ENCODE data around the gene CRY2. TPM values are rescaled to one million over a fixed set of nuclear protein-coding genes. Genes with fewer than 3 reads are reported as not detected.

CRY2 gene
- total and polyA plus RNA-seq, 2 of the 13 experiments (the other 11 are each of a cell fraction or from before 2014, with no cell fraction given): 10.1 to 12.2 TPM

GRCh38 chr11:45802531-45803317, 44.6 kb upstream of the CRY2 start:
- Histone ChIP-seq H3K36me3 (replicated peaks in 1 of 2; ENCODE audit: control insufficient read depth in 1 of 2, insufficient read depth in 2 of 2, low read length in 2 of 2) (no peaks in the 10 kb centered on the region), H3K27ac (ENCODE audit: extremely low read length, insufficient read depth, low read length) (no peak overlapping the region), H3K79me2 (ENCODE audit: insufficient read depth, low read length) (peaks cover 11% of the 10 kb centered on the region), H4K20me1 (ENCODE audit: insufficient read depth, low read length) (no peaks in the 10 kb centered on the region; the same call in 1 of the 2 replicates), H2AFZ (ENCODE audit: low read length) (no peak overlapping the region), H3K4me3 (replicated peaks in 1 of 3; ENCODE audit: insufficient read depth in 1 of 3, low read depth in 2 of 3, low read length in 3 of 3) (no peak overlapping the region), H3K9me3 (ENCODE audit: low read length) (no peaks in the 10 kb centered on the region), H3K4me2 (ENCODE audit: low read depth, low read length) (no peak overlapping the region), H3K9ac (ENCODE audit: insufficient read depth, low read depth, low read length) (no peak overlapping the region), H3K4me1 (ENCODE audit: insufficient read depth, low read length) (peaks cover 39% of the 10 kb centered on the region), H3K27me3 (ENCODE audit: control insufficient read depth in 1 of 2, insufficient read depth in 2 of 2, low read length in 2 of 2) (peaks cover 0 to 18% of the 10 kb centered on the region in 2 experiments; a peak in 1 of 5 replicates)
- ATAC-seq (no peak), DNase-seq (ENCODE audit: low spot score) (no peak), FAIRE-seq (no peak)
- no TSS peak for BruUV-seq (replicated peaks)
- CTCF ChIA-PET (ENCODE audit: low intra/inter-chr PET ratio, low total read pairs): no interaction called here
- WGBS (ENCODE audit: low lambda C conversion rate): 31% methylated on average over 10 of the region's 10 CpGs
- POLR2A ChIA-PET: no interaction called here
- in situ Hi-C loops (cut with HindIII; ENCODE audit: extremely low pct_ligation_motif_present, low pct_unique_long_range_greater_than_20kb): no loop called here
- TF ChIP-seq ZFAT (CRISPR knock-in tag; conservative IDR thresholded peaks at IDR 0.05) (no peak), SAFB2 (CRISPR knock-in tag; IDR thresholded peaks at IDR 0.05; ENCODE audit: borderline replicate concordance, low read depth) (no peak), ZFP62 (CRISPR knock-in tag; IDR thresholded peaks at IDR 0.05) (no peak), TGIF2 (CRISPR knock-in tag; IDR thresholded peaks at IDR 0.05) (no peak), ZNF879 (CRISPR knock-in tag; IDR thresholded peaks at IDR 0.05) (no peak), LBX2 (CRISPR knock-in tag; IDR thresholded peaks at IDR 0.05; ENCODE audit: borderline replicate concordance) (no peak), ATAD3A (CRISPR knock-in tag; IDR thresholded peaks at IDR 0.05) (no peak), ATF6 (CRISPR knock-in tag; conservative IDR thresholded peaks at IDR 0.05) (no peak), FIP1L1 (IDR thresholded peaks at IDR 0.05; ENCODE audit: borderline replicate concordance, insufficient read depth, low read depth, low read length) (no peak), CREB3 (CRISPR knock-in tag; IDR thresholded peaks at IDR 0.05) (no peak), HMGXB4 (CRISPR knock-in tag; IDR thresholded peaks at IDR 0.05; ENCODE audit: borderline replicate concordance in 1 of 2, low read depth in 1 of 2) (no peak), NFE2L2 (IDR thresholded peaks at IDR 0.05; ENCODE audit: low read length) (no peak), RNF2 (conservative IDR thresholded peaks at IDR 0.05; ENCODE audit: low read depth) (no peak), TIGD3 (CRISPR knock-in tag; IDR thresholded peaks at IDR 0.05; ENCODE audit: borderline replicate concordance) (no peak)
- intact Hi-C loops (cut with micrococcal nuclease; ENCODE audit: unreplicated experiment): no loop called here

Data from HepG2 (cell line).